Cardiac muscle cell (in vitro differentiated cells and primary cell): Measurements from ENCODE around the gene XRCC1. TPM values are rescaled to one million over a fixed set of nuclear protein-coding genes. Genes with fewer than 3 reads are reported as not detected.
A peak's percentile ranks its signal among the peaks of the same experiment; 100 is the strongest.
"Not testable (repeated sequence)": the region's sequence is repeated elsewhere in the genome, so short reads cannot be mapped to it uniquely, and the experiment has no call there.

Experiments
- DNase-seq, 2 donors: peaks; one replicate each; pipeline versions ENCODE4 v3.0.0 to v3.0.0-alpha.2; 2010 to 2017; ENCODE audit warnings: low read depth in 1 of 2, low spot score in 1 of 2
- H3K27ac ChIP-seq: fragments of 200-600 bp; sonication (generic); 2 replicates; pipeline ENCODE4 v1.5.1; 2016
- H3K27me3 ChIP-seq: fragments of 200-600 bp; sonication (generic); 2 replicates; pipeline ENCODE4 v1.6.0; 2016; ENCODE audit warnings: control low read depth
- H3K36me3 ChIP-seq: fragments of 200-600 bp; sonication (generic); 2 replicates; pipeline ENCODE4 v1.5.1; 2016; ENCODE audit warnings: control low read depth
- H3K4me1 ChIP-seq: fragments of 200-600 bp; sonication (generic); 2 replicates; pipeline ENCODE4 v1.8.1; 2017; ENCODE audit warnings: low read depth, mild to moderate bottlenecking, mixed run types
- H3K4me3 ChIP-seq: fragments of 200-600 bp; sonication (generic); 2 replicates; pipeline ENCODE4 v1.5.1; 2016; ENCODE audit warnings: mild to moderate bottlenecking
- H3K9me3 ChIP-seq: fragments of 200-600 bp; sonication (generic); 2 replicates; pipeline ENCODE4 v1.5.1; 2017; ENCODE audit warnings: low read depth, mild to moderate bottlenecking, control low read depth
- polyA plus RNA-seq: library from polyadenylated mRNA; unstranded; fragments of >200 nt; fragmentation: Nextera tagmentation; extraction: Ambion mirVana; gene quantifications from 2 replicates; pipeline ENCODE4 v1.2.1, GENCODE V29; 2016
- total RNA-seq: library from RNA; depleted of rRNA; stranded (reverse); fragments of >200 nt; gene quantifications from 2 replicates; pipeline ENCODE4 v1.2.3, GENCODE V29; 2016
- TF ChIP-seq, protein P1 (sequence below): IDR thresholded peaks from 2 replicates; pipeline ENCODE4 v1.5.1; 2012; ENCODE audit warnings: low read depth, mild to moderate bottlenecking, low read length

Gene XRCC1
- total and polyA plus RNA-seq, 2 experiments from 2014 or later, result 52.0 to 82.5 TPM

DNA sequence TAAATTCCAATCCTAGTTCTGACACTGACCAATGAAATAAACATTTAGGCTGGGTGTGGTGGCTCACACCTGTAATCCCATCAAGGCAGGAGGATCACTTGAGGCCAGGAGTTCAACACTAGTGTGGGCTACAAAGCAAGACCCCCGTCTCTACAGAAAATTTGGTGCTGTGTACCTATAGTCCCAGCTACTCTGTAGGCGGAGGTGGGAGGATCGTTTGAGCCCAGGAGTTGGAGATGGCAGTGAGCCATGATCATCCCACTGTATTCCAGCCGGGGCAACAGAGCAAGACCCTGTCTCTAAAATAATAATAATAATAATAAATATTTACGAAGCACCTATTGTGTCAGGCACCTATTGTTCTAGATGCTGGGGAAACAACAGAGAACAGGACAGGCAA, 13.9 kb upstream of the XRCC1 start:
- TF ChIP-seq, protein P1, sequence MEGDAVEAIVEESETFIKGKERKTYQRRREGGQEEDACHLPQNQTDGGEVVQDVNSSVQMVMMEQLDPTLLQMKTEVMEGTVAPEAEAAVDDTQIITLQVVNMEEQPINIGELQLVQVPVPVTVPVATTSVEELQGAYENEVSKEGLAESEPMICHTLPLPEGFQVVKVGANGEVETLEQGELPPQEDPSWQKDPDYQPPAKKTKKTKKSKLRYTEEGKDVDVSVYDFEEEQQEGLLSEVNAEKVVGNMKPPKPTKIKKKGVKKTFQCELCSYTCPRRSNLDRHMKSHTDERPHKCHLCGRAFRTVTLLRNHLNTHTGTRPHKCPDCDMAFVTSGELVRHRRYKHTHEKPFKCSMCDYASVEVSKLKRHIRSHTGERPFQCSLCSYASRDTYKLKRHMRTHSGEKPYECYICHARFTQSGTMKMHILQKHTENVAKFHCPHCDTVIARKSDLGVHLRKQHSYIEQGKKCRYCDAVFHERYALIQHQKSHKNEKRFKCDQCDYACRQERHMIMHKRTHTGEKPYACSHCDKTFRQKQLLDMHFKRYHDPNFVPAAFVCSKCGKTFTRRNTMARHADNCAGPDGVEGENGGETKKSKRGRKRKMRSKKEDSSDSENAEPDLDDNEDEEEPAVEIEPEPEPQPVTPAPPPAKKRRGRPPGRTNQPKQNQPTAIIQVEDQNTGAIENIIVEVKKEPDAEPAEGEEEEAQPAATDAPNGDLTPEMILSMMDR, result no peak
- Histone ChIP-seq H3K9me3 (no peaks in the 10 kb centered on the region), H3K27ac (no peak overlapping the region), H3K27me3 (no peaks in the 10 kb centered on the region), H3K36me3 (peaks cover 4% of the 10 kb centered on the region), H3K4me1 (no peaks in the 10 kb centered on the region), H3K4me3 (no peak overlapping the region)
- DNase-seq, result no peak

DNA sequence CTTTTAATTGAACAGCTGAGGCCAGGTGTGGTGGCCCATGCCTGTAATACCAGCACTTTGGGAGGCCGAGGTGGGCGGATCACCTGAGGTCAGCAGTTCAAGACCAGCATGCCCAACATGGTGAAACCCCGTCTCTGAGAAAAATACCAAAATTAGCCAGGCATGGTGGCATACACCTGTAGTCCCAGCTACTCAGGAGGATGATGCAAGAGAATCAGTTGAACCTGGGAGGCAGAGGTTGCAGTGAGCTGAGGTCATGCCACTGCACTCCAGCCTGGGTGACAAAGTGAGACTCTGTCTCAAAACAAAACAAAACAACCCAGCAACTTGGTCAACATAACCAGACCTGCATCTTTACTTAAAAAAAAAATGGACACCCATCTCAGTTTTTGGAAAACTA, 11.7 kb upstream of the XRCC1 start:
- not testable (repeated sequence) for H3K27ac ChIP-seq, H3K4me3 ChIP-seq, H3K4me1 ChIP-seq, H3K9me3 ChIP-seq, DNase-seq, H3K27me3 ChIP-seq, H3K36me3 ChIP-seq

DNA sequence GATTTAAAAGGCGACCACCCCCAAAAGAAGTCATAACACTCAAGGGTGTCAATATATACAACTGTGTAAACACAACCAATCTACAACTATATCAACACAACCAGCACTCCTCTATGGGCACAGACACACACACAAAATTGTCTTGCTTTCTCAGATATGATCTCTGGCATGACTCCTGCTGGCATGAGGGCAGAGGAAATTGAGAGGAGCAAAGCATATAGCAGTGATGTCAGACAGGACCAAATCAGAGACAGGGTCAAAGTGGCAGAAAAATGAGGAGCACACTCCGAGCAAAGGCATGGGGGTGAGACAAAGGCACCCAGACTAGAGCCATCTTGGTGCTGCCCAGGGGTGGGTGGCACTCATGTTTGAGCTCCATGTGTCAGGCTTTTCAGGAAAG, 11.0 kb upstream of the XRCC1 start:
- Histone ChIP-seq H3K4me3 (no peak overlapping the region), H3K4me1 (no peaks in the 10 kb centered on the region), H3K36me3 (peaks cover 4% of the 10 kb centered on the region), H3K27ac (no peak overlapping the region), H3K27me3 (no peaks in the 10 kb centered on the region), H3K9me3 (no peaks in the 10 kb centered on the region)
- TF ChIP-seq, protein P1, result no peak
- no peak for DNase-seq

DNA sequence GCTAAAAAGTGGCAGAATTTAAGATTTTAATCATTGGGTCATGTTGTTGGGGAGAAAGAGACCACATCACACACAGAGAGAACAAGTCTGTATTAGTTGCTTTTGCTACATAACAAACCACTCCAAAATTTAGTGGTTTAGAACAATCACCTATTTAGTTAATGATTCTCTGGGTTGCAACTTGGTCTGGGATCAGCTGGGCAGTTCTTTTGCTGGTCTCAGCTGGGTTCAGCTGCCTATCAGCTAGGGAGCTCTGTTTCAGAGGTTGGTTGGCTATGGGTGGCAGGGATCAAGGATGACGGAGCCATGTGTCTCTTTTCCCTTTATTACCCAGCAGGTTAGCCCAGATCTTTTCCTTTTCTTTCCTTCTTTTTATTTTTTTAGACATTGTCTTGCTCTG, 9.2 kb upstream of the XRCC1 start:
- Histone ChIP-seq H3K9me3 (no peaks in the 10 kb centered on the region), H3K4me3 (no peak overlapping the region), H3K27me3 (no peaks in the 10 kb centered on the region), H3K4me1 (peaks cover 7% of the 10 kb centered on the region), H3K36me3 (peaks cover 4% of the 10 kb centered on the region), H3K27ac (no peak overlapping the region)
- TF ChIP-seq, protein P1, result no peak
- no peak for DNase-seq

DNA sequence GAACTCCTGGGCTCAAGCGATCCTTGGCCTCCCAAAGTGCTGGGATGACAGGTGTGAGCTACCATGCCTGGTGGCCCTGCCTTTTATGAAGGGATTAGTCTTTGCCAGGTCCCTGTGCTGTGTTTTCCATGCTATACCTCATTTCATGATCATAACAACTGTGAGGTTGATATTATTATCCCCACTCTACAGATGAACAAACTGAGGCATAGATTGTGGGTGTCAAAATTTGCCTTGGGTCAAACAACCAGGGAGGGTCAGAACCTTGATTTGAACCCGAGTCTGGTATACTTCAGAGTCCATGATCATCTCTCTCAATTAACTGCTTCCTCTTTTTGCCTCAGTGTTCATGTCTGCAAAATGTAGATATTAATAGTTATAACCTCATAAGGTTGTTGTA, 7.2 kb upstream of the XRCC1 start:
- Histone ChIP-seq H3K4me1 (peaks cover 7% of the 10 kb centered on the region), H3K27ac (no peak overlapping the region), H3K9me3 (no peaks in the 10 kb centered on the region), H3K36me3 (peaks cover 4% of the 10 kb centered on the region), H3K27me3 (no peaks in the 10 kb centered on the region), H3K4me3 (no peak overlapping the region)
- TF ChIP-seq, protein P1, result no peak
- DNase-seq, result no peak

DNA sequence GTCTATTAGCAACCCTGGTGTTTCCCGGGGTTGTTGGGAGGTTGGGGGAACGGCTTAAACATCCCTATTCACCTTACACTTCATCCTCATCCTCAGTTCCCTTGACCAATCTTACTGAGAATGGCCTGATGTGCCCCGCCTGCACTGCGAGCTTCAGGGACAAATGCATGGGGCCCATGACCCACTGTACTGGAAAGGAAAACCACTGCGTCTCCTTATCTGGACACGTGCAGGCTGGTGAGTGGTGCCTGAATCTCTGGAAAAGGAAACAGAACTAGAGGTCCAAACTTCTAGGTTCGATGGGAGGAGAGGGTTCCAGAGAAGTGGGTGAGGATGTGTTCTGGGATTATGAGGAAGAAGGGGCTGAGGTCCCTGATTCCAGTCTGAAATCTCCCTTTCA, 6.1 kb upstream of the XRCC1 start:
- H3K27me3 ChIP-seq, result no peaks in the 10 kb centered on the region
- H3K4me1 ChIP-seq, result peaks cover 7% of the 10 kb centered on the region
- H3K27ac ChIP-seq, result peak overlapping the region; percentile 28
- no peak overlapping the region for H3K4me3 ChIP-seq
- no peak for DNase-seq
- no peaks in the 10 kb centered on the region for H3K9me3 ChIP-seq
- H3K36me3 ChIP-seq, result no peaks in the 10 kb centered on the region
- TF ChIP-seq, protein P1, result no peak
